Hepatocyte (in vitro differentiated cells): ENCODE data around the gene STXBP6. TPM values are rescaled to one million over a fixed set of nuclear protein-coding genes. Genes with fewer than 3 reads are reported as not detected.

Source experiments
- DNase-seq: peaks from one replicate; pipeline ENCODE4 v3.0.0-alpha.2; 2016; ENCODE audit warnings: low spot score
- H2AFZ ChIP-seq: fragments of 200-600 bp; sonication (generic); 2 replicates; pipeline ENCODE4 v1.6.0; 2016; ENCODE audit warnings: antibody characterized with exemption, mild to moderate bottlenecking
- H3K27ac ChIP-seq: fragments of 200-600 bp; sonication (generic); 2 replicates; pipeline ENCODE4 v1.5.1; 2016; ENCODE audit warnings: mild to moderate bottlenecking
- H3K27me3 ChIP-seq: fragments of 200-600 bp; sonication (generic); 2 replicates; pipeline ENCODE4 v1.6.1; 2016
- H3K36me3 ChIP-seq: fragments of 200-600 bp; sonication (generic); replicated peaks from 2 replicates; pipeline ENCODE4 v1.5.1; 2016; ENCODE audit warnings: low read depth; ENCODE audit not compliant: insufficient read depth
- H3K4me1 ChIP-seq: fragments of 200-600 bp; sonication (generic); 2 replicates; pipeline ENCODE4 v1.5.1; 2016; ENCODE audit warnings: mild to moderate bottlenecking, moderate library complexity; ENCODE audit not compliant: insufficient read depth
- H3K4me2 ChIP-seq: fragments of 200-600 bp; sonication (generic); 2 replicates; pipeline ENCODE4 v1.6.0; 2016
- H3K4me3 ChIP-seq: fragments of 200-600 bp; sonication (generic); 2 replicates; pipeline ENCODE4 v1.5.1; 2016; ENCODE audit warnings: mild to moderate bottlenecking
- H3K79me2 ChIP-seq: fragments of 200-600 bp; sonication (generic); 2 replicates; pipeline ENCODE4 v1.6.0; 2017; ENCODE audit warnings: mild to moderate bottlenecking
- H3K9me2 ChIP-seq: fragments of 200-600 bp; sonication (generic); replicated peaks from 2 replicates; pipeline ENCODE4 v1.6.0; 2017; ENCODE audit warnings: mild to moderate bottlenecking; ENCODE audit not compliant: insufficient read depth
- H3K9me3 ChIP-seq: fragments of 200-600 bp; sonication (generic); 2 replicates; pipeline ENCODE4 v1.5.1; 2016; ENCODE audit warnings: low read depth, mild to moderate bottlenecking
- H4K20me1 ChIP-seq: fragments of 200-600 bp; sonication (generic); 2 replicates; pipeline ENCODE4 v1.6.0; 2016; ENCODE audit warnings: mild to moderate bottlenecking; ENCODE audit not compliant: insufficient read depth, poor library complexity, severe bottlenecking
- CTCF ChIP-seq: fragments of 200-600 bp; sonication (generic); IDR thresholded peaks from 2 replicates; pipeline ENCODE4 v1.5.1; 2016; ENCODE audit warnings: antibody characterized with exemption, mild to moderate bottlenecking; ENCODE audit not compliant: poor library complexity
- EZH2 ChIP-seq: fragments of 200-600 bp; sonication (generic); IDR thresholded peaks from 2 replicates; pipeline ENCODE4 v1.6.1; 2016; ENCODE audit warnings: antibody characterized with exemption, mild to moderate bottlenecking, borderline replicate concordance
- EZH2phosphoT487 ChIP-seq: fragments of 200-600 bp; sonication (generic); IDR thresholded peaks from one replicate; pipeline ENCODE4 v1.6.1; 2018; ENCODE audit warnings: antibody characterized with exemption, mild to moderate bottlenecking, low read depth, moderate library complexity; ENCODE audit not compliant: unreplicated experiment, severe bottlenecking
- WGBS: methylation state at CpG from one replicate; pipeline ENCODE4 v1.1.6; 2016; ENCODE audit warnings: low lambda C conversion rate; ENCODE audit errors: missing lambda C conversion rate; 5-methylcytosine and 5-hydroxymethylcytosine counted together
- polyA plus RNA-seq: library from polyadenylated mRNA; unstranded; fragments of >200 nt; fragmentation: Nextera tagmentation; extraction: Ambion mirVana; gene quantifications from 2 replicates; pipeline ENCODE4 v1.2.1, GENCODE V29; 2016
- total RNA-seq: library from RNA; depleted of rRNA; stranded (reverse); fragments of >200 nt; gene quantifications from 2 replicates; pipeline ENCODE4 v1.2.3, GENCODE V29; 2014

The STXBP6 gene
- total and polyA plus RNA-seq, 2 experiments from 2014 or later, result 34.1 to 44.9 TPM

- H2AFZ ChIP-seq, result no peak overlapping the region
- H3K36me3 ChIP-seq, result no peaks in the 10 kb centered on the region
- H3K79me2 ChIP-seq, result peaks cover 70% of the 10 kb centered on the region
- no peaks in the 10 kb centered on the region for H3K27me3 ChIP-seq
- H3K9me3 ChIP-seq, result no peaks in the 10 kb centered on the region
- H3K27ac ChIP-seq, result no peak overlapping the region
- no peak for TF ChIP-seq CTCF
- no peak for TF ChIP-seq EZH2phosphoT487
- no peak for TF ChIP-seq EZH2
- H4K20me1 ChIP-seq, result no peaks in the 10 kb centered on the region
- H3K9me2 ChIP-seq, result no peaks in the 10 kb centered on the region
- WGBS, result 78% methylated on average over 1 of the region's 1 CpG
- H3K4me3 ChIP-seq, result no peak overlapping the region
- H3K4me1 ChIP-seq, result peaks cover 3% of the 10 kb centered on the region
- H3K4me2 ChIP-seq, result no peak overlapping the region
- DNase-seq, result no peak
Observed at GRCh38 chr14:24991288-24991687, 58.7 kb downstream of the STXBP6 start.

- no peak overlapping the region for H3K4me3 ChIP-seq
- H3K9me3 ChIP-seq, result no peaks in the 10 kb centered on the region
- H2AFZ ChIP-seq, result no peak overlapping the region
- H3K79me2 ChIP-seq, result peaks cover 69% of the 10 kb centered on the region
- TF ChIP-seq EZH2, result no peak
- no peak for TF ChIP-seq EZH2phosphoT487
- no peak for TF ChIP-seq CTCF
- H3K27ac ChIP-seq, result no peak overlapping the region
- H3K27me3 ChIP-seq, result no peaks in the 10 kb centered on the region
- DNase-seq, result no peak
- no peaks in the 10 kb centered on the region for H3K36me3 ChIP-seq
- peaks cover 4% of the 10 kb centered on the region for H3K4me1 ChIP-seq
- no peaks in the 10 kb centered on the region for H4K20me1 ChIP-seq
- H3K9me2 ChIP-seq, result no peaks in the 10 kb centered on the region
- no peak overlapping the region for H3K4me2 ChIP-seq
Observed at GRCh38 chr14:24990773-24991172, 59.2 kb downstream of the STXBP6 start.

GRCh38 chr14:24990050-24990449, 59.9 kb downstream of the STXBP6 start:
- Histone ChIP-seq H3K4me3 (no peak overlapping the region), H3K4me1 (peaks cover 11% of the 10 kb centered on the region), H3K27ac (no peak overlapping the region), H3K79me2 (peaks cover 66% of the 10 kb centered on the region), H3K4me2 (no peak overlapping the region), H2AFZ (no peak overlapping the region), H4K20me1 (no peaks in the 10 kb centered on the region), H3K27me3 (no peaks in the 10 kb centered on the region), H3K9me3 (no peaks in the 10 kb centered on the region), H3K36me3 (no peaks in the 10 kb centered on the region), H3K9me2 (no peaks in the 10 kb centered on the region)
- DNase-seq, result no peak
- TF ChIP-seq EZH2phosphoT487 (no peak), EZH2 (no peak), CTCF (no peak)
- WGBS, result 97% methylated on average over 8 of the region's 8 CpGs

GRCh38 chr14:24988760-24989159, 61.2 kb downstream of the STXBP6 start:
- Histone ChIP-seq H2AFZ (no peak overlapping the region), H3K27ac (no peak overlapping the region), H3K79me2 (peaks cover 57% of the 10 kb centered on the region), H3K36me3 (no peaks in the 10 kb centered on the region), H3K9me3 (no peaks in the 10 kb centered on the region), H3K27me3 (no peaks in the 10 kb centered on the region), H3K4me1 (peaks cover 19% of the 10 kb centered on the region), H3K4me2 (no peak overlapping the region), H3K9me2 (no peaks in the 10 kb centered on the region), H4K20me1 (no peaks in the 10 kb centered on the region), H3K4me3 (no peak overlapping the region)
- no peak for TF ChIP-seq EZH2
- no peak for TF ChIP-seq CTCF
- no peak for TF ChIP-seq EZH2phosphoT487
- WGBS, result 86% methylated on average over 5 of the region's 5 CpGs
- no peak for DNase-seq
